GM12878 (cell line): ENCODE results near the gene CMTM1.

ENCODE experiments used
- CTCF ChIP-seq, 3 experiments: IDR thresholded peaks in 2 of 3; conservative IDR thresholded peaks in 1 of 3; 2 replicates each; pipeline ENCODE4 v1.5.1; 2011; ENCODE audit warnings: low read depth in 3 of 3, low read length in 3 of 3, mild to moderate bottlenecking in 3 of 3, control low read depth in 2 of 3, moderate library complexity in 2 of 3, inconsistent platforms in 1 of 3, mixed read lengths in 1 of 3; ENCODE audit not compliant: control insufficient read depth in 2 of 3, insufficient read depth in 1 of 3; ENCODE audit errors: extremely low read depth in 1 of 3
- EZH2 ChIP-seq: IDR thresholded peaks from 2 replicates; pipeline ENCODE4 v1.6.1; 2012; ENCODE audit warnings: low read depth, mild to moderate bottlenecking, control low read depth, inconsistent platforms, low read length, borderline replicate concordance; ENCODE audit not compliant: control insufficient read depth
- MAX ChIP-seq: IDR thresholded peaks from 2 replicates; pipeline ENCODE4 v1.6.1; 2012; ENCODE audit warnings: low read depth, low read length, improper control_type of control experiment
- SIN3A ChIP-seq: IDR thresholded peaks from 2 replicates; pipeline ENCODE4 v1.6.1; 2012; ENCODE audit warnings: low read depth, low read length, improper control_type of control experiment

- TF ChIP-seq EZH2 (no peak), SIN3A (no peak), MAX (no peak), CTCF (IDR thresholded peaks at IDR 0.05 in 2 of 3, conservative IDR thresholded peaks at IDR 0.05 in 1 of 3; ENCODE audit: control insufficient read depth in 2 of 3, extremely low read depth in 1 of 3, insufficient read depth in 1 of 3, low read depth in 3 of 3, low read length in 3 of 3) (no peak)
These were observed 57.5 kb downstream of the CMTM1 start for GRCh38 chr16:66623755-66624154.
